GM13977 (cell line): ENCODE measurements around the gene LLCFC1.

Source experiments
- DNase-seq: peaks from one replicate; pipeline ENCODE4 v3.0.0; 2012; ENCODE audit warnings: low spot score
- CTCF ChIP-seq: IDR thresholded peaks from 2 replicates; pipeline ENCODE4 v1.5.1; 2012; ENCODE audit warnings: mild to moderate bottlenecking, control low read depth; ENCODE audit not compliant: insufficient read depth; ENCODE audit errors: extremely low read depth, missing control alignments
- in situ Hi-C: fragments of 300-500 bp; cut with MboI; formaldehyde crosslinking; loops from one replicate; pipeline ENCODE4 v1.12.0; 2022; ENCODE audit warnings: low sequenced_read_pairs, low pct_unique_long_range_greater_than_20kb, mixed read lengths, inconsistent platforms; ENCODE audit not compliant: unreplicated experiment

The LLCFC1 gene

GRCh38 chr7:142935941-142936565 is 3.2 kb upstream of the LLCFC1 start:
- DNase-seq: no peak
- in situ Hi-C loops: no loop called here
- TF ChIP-seq CTCF: no peak

GRCh38 chr7:142938611-142939010 is 673 bp upstream of the LLCFC1 start:
- in situ Hi-C loops: no loop called here
- DNase-seq: no peak
- TF ChIP-seq CTCF: no peak

- in situ Hi-C loops: no loop called here
- TF ChIP-seq CTCF: no peak
- no peak for DNase-seq
Observed at GRCh38 chr7:142940966-142941535, 1.8 kb downstream of the LLCFC1 start.

- DNase-seq: no peak
- in situ Hi-C loops: no loop called here
- no peak for TF ChIP-seq CTCF
Observed at GRCh38 chr7:142941541-142941940, 2.3 kb downstream of the LLCFC1 start.

GRCh38 chr7:142942746-142943145 is 3.5 kb downstream of the LLCFC1 start:
- in situ Hi-C loops: no loop called here
- DNase-seq: no peak
- TF ChIP-seq CTCF: no peak

- TF ChIP-seq CTCF: no peak
- DNase-seq: no peak
- in situ Hi-C loops: no loop called here
Observed at GRCh38 chr7:142943706-142944268, 4.5 kb downstream of the LLCFC1 start.

- no peak for DNase-seq
- TF ChIP-seq CTCF: no peak
- in situ Hi-C loops: no loop called here
Observed at GRCh38 chr7:142945001-142945400, 5.7 kb downstream of the LLCFC1 start.
